Activated T-cell treated with anti-CD3 and anti-CD28 coated beads, Interleukin-2, amount 50 U/mL, for 24 hours (primary cell): ENCODE data around the gene MUC12.
"Not testable (repeated sequence)": the region's sequence is repeated elsewhere in the genome, so short reads cannot be mapped to it uniquely, and the experiment has no call there.

Source experiments
- DNase-seq: peaks from one replicate; pipeline ENCODE4 v3.0.0-alpha.2; 2020
- H3K27ac Mint-ChIP-seq: 2 replicates; pipeline ENCODE4 v1.8.0; 2020; ENCODE audit warnings: mild to moderate bottlenecking, mixed read lengths
- H3K27me3 Mint-ChIP-seq: 2 replicates; pipeline ENCODE4 v1.8.0; 2020; ENCODE audit warnings: mixed read lengths
- H3K36me3 Mint-ChIP-seq: 2 replicates; pipeline ENCODE4 v1.8.0; 2020; ENCODE audit warnings: low read depth, mixed read lengths
- H3K4me1 Mint-ChIP-seq: 2 replicates; pipeline ENCODE4 v1.8.0; 2020; ENCODE audit warnings: low read depth, mixed read lengths
- H3K4me3 Mint-ChIP-seq: 2 replicates; pipeline ENCODE4 v1.8.0; 2020; ENCODE audit warnings: mild to moderate bottlenecking, moderate library complexity, mixed read lengths
- H3K9me3 Mint-ChIP-seq: 2 replicates; pipeline ENCODE4 v1.8.0; 2020; ENCODE audit warnings: mixed read lengths

MUC12 gene

DNA sequence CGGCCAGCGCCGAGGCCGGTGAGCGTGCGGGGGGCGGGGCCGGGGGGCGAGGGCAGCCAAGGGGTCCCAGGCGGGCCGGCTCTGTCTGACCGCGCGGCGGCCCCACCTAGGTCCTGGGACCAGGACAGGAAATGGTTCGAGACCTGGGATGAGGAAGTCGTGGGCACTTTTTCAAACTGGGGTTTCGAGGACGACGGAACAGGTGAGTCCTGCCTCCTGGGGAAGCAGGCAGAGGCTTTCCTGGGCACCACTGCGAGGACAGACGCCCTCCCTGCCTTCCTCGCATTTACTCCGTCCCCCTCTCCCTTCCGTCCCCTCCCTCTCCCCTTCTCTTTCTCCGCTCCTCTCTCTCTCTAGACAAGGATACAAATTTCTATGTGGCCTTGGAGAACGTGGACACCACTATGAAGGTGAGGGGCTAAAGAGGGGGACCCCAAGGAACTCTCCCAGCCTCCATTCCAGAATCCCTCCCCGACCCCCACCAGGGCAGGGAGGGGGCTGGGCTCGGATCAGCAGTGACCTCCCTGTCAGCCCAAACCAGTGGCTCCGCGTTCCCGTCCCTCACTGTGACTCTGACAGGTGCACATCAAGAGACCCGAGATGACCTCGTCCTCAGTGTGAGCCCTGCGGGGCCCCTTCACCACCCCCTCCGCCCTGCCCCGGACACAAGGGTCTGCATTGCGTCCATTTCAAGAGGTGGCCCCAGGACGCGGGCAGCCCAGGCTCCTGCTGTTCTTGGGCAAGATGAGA, 2.6 kb upstream of the MUC12 start:
- Mint-ChIP-seq H3K27me3 (peaks cover 66% of the 10 kb centered on the region), H3K36me3 (no peaks in the 10 kb centered on the region), H3K27ac (no peak overlapping the region), H3K4me1 (peaks cover 17% of the 10 kb centered on the region), H3K9me3 (no peaks in the 10 kb centered on the region), H3K4me3 (no peak overlapping the region)
- peak; percentile 41 for DNase-seq

DNA sequence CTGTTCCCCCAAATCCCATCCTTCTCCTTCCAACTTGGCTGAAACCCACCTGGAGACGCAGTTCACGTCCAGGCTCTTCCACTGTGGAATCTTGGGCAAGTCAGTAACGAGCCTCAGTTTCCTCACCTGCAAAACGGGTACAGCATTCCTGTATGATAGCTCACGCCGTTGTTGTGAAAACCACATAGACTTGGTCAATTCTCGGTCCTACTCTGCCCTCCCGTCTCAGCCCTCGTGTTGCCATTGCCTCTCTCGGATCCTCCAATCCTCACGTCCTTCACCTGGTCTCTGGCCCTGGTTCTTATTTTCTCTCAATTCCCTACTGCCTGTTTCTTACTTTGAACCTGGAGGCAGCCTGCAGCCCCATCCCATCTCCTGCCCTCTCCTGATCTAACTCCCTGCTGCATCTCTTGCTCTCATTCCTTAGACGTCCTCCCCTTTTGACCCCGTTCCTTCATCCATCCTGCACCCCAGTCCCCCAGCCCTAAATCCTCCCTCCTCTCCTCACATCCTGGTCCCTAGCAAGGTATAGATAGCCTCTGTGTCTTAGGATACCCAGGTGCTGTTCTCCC, 2.0 kb upstream of the MUC12 start:
- Mint-ChIP-seq H3K4me1 (peaks cover 17% of the 10 kb centered on the region), H3K27me3 (peaks cover 66% of the 10 kb centered on the region), H3K36me3 (no peaks in the 10 kb centered on the region), H3K9me3 (no peaks in the 10 kb centered on the region), H3K27ac (no peak overlapping the region), H3K4me3 (no peak overlapping the region)
- DNase-seq, result no peak

DNA sequence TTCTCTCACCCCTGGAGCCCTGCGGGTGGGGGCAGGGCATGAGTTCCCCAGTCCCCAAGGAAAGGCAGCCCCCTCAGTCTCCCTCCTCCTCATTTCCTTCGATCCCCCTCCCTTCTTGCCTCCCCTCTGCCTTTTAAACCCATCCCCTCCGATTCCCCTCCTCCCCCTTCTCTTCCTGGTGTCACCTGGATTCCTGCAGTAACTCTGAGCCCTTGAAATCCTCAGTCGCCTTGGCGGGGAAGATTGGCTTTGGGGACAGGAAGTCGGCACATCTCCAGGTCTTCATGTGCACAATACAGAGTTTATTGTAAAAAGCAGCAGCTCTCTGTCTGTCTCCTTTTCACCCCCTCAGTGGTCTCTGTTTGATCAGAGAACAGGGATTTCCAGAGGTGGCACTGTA, 1.3 kb upstream of the MUC12 start:
- no peak overlapping the region for H3K4me3 Mint-ChIP-seq

DNA sequence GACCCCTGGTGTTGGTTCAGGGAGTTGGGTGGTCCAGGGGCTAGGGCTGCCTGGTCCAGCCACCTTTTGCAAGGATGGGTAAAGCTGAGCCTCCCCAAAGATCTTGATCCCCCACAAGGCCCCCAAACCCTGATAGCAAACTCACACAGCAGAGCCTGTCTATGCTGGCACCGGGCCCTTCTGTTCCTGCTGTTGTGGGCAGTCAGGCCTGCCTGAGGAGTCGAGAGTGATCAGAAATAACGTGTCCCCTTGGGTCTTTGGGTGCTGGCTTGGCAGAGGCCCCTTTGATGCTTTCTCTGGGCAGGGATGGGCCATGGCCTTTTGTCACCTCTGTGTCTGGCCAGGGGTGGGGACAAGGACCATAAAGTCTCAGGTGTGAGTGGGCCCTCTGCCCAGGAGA, 715 bp upstream of the MUC12 start:
- H3K9me3 Mint-ChIP-seq, result no peaks in the 10 kb centered on the region
- DNase-seq, result no peak
- H3K27me3 Mint-ChIP-seq, result peaks cover 64% of the 10 kb centered on the region
- no peak overlapping the region for H3K27ac Mint-ChIP-seq
- no peak overlapping the region for H3K4me3 Mint-ChIP-seq
- no peaks in the 10 kb centered on the region for H3K36me3 Mint-ChIP-seq
- peaks cover 17% of the 10 kb centered on the region for H3K4me1 Mint-ChIP-seq

More for the DNA sequence above, 1.3 kb upstream of the MUC12 start:
- DNase-seq, result no peak
- Mint-ChIP-seq H3K9me3 (no peaks in the 10 kb centered on the region), H3K4me1 (peaks cover 17% of the 10 kb centered on the region), H3K36me3 (no peaks in the 10 kb centered on the region), H3K27ac (no peak overlapping the region), H3K27me3 (peaks cover 68% of the 10 kb centered on the region)

DNA sequence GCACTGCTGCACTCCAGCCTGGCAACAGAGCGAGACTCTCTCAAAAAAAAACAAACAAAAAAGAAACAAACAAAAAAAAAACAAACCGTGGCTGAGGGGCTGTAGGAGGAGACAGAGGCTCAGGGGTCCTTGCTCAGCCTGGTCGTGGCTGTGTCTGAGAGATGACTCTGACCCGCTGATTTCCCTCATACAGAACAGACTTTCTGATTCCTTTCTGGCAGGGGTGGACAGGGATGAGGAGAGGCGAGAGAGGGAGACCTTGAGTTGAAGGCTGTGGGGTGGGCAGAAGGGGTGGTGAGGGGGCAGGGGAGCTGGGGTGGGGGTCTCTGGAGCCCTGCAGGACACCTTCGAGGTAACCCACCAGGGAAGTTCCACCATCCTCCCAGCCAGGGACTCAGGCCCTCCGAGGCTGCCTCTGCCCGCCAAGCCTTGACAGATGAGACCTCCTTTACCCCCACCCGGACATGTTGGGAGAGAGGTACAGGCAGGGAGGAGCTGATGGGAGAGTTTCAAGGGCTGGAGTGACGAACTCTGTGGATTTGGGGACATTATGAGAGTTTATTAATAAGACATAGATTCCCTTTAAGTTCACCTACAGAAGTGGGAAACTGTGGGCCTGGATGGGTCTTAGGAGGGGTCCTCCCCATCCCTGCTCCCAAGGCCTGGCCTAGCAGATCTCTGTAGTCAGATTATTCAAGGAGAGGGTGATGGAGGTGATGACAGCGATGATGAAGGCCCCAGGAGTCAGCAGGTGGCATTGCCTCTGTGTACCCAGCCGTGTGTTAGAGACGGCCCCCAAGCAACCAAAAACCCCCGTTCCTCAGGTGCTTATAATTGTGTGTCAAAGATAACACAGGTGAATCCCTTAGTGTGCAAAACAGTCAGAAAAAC, 2.0 kb downstream of the MUC12 start:
- Mint-ChIP-seq H3K4me3 (no peak overlapping the region), H3K27me3 (peaks cover 46% of the 10 kb centered on the region), H3K27ac (no peak overlapping the region), H3K9me3 (peaks cover 5% of the 10 kb centered on the region), H3K36me3 (no peaks in the 10 kb centered on the region), H3K4me1 (peaks cover 8% of the 10 kb centered on the region)
- DNase-seq, result no peak

DNA sequence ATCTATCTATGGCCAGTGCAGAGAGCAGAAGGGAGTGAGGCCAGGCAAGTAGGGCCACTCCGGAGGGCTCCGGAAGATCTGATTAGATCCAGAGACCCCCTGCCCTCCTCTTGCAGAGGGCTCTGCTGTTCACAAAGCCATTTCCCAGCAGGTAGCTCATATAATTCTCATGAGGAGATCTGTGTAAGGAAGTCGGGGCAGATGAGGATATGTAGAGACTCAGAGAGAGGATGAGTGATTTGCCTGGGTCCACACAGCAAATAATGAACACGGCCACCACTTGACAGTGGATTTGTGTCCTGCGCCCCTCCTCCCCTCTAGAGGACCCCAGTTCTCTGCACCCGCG, 2.6 kb downstream of the MUC12 start:
- H3K4me3 Mint-ChIP-seq, result no peak overlapping the region

DNA sequence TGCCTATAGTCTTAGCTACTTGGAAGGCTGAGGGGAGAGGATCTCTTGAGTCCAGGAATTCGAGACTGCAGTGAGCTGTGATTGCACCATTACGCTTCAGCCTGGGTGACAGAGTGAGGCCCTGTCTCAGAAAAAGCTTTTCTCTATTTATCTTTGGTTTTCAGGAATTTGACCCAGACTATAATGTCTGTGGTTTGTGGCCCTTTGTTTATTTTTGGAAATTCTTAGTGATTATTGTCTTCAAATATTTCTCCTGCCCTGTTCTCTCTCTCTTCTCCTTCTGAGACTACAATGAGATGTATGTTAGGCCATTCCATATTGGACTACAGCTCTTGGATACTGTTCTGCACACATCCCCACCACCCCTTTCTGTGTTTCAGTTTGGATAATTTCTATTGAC, 4.7 kb downstream of the MUC12 start:
- no peaks in the 10 kb centered on the region for H3K4me1 Mint-ChIP-seq
- peaks cover 5% of the 10 kb centered on the region for H3K9me3 Mint-ChIP-seq
- H3K36me3 Mint-ChIP-seq, result no peaks in the 10 kb centered on the region
- H3K4me3 Mint-ChIP-seq, result no peak overlapping the region
- peaks cover 21% of the 10 kb centered on the region for H3K27me3 Mint-ChIP-seq
- no peak overlapping the region for H3K27ac Mint-ChIP-seq
- DNase-seq, result no peak

More for the DNA sequence above, 2.6 kb downstream of the MUC12 start:
- peaks cover 5% of the 10 kb centered on the region for H3K4me1 Mint-ChIP-seq
- DNase-seq, result no peak
- no peaks in the 10 kb centered on the region for H3K36me3 Mint-ChIP-seq
- H3K27ac Mint-ChIP-seq, result no peak overlapping the region
- H3K27me3 Mint-ChIP-seq, result peaks cover 41% of the 10 kb centered on the region
- peaks cover 5% of the 10 kb centered on the region for H3K9me3 Mint-ChIP-seq

DNA sequence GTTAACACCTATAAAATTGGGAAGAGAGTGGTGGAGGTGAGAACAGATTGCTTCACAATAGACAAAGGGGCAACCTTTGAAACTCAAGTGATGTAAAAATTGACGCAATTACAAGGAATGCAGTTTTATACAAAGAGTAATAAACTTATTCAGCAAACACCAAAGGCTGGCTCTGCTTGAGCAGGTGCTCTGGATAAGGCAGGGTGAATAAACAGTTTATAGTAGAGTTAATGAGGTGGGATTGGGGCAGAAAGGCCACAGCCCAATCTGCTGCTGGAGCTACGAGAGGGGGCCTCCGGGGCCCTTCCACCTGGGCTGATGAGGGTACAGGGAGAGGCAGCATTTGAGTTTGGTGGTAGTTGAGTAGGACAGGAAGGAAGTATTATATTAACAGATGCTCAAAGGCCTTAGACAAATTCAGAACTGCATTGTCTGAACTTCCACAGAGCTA, 6.0 kb downstream of the MUC12 start:
- Mint-ChIP-seq H3K4me3 (no peak overlapping the region), H3K27ac (no peak overlapping the region), H3K27me3 (peaks cover 12% of the 10 kb centered on the region), H3K4me1 (no peaks in the 10 kb centered on the region), H3K9me3 (peaks cover 5% of the 10 kb centered on the region), H3K36me3 (no peaks in the 10 kb centered on the region)
- no peak for DNase-seq

DNA sequence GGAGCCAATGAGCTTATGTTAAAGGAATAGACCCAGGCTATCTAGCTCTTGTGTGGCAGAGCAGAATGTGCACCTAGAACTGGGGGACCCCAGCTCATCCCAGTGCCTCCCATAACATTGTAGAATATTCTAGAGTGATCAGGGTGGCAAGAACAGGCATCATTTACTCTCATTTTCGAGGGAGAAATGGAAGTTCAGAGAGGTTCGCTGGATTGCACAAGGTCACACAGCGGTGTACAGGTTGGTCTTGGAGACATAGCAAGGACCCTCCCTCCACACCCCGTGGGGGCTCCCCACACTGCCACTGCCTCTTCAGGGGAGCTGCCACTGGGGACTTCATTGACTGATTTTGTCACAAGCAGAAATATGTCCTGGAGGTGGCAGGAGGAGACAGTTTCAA, 8.9 kb downstream of the MUC12 start:
- H3K27me3 Mint-ChIP-seq, result peaks cover 5% of the 10 kb centered on the region
- no peaks in the 10 kb centered on the region for H3K36me3 Mint-ChIP-seq
- no peak for DNase-seq
- H3K4me3 Mint-ChIP-seq, result no peak overlapping the region
- peaks cover 5% of the 10 kb centered on the region for H3K9me3 Mint-ChIP-seq
- no peaks in the 10 kb centered on the region for H3K4me1 Mint-ChIP-seq
- no peak overlapping the region for H3K27ac Mint-ChIP-seq

DNA sequence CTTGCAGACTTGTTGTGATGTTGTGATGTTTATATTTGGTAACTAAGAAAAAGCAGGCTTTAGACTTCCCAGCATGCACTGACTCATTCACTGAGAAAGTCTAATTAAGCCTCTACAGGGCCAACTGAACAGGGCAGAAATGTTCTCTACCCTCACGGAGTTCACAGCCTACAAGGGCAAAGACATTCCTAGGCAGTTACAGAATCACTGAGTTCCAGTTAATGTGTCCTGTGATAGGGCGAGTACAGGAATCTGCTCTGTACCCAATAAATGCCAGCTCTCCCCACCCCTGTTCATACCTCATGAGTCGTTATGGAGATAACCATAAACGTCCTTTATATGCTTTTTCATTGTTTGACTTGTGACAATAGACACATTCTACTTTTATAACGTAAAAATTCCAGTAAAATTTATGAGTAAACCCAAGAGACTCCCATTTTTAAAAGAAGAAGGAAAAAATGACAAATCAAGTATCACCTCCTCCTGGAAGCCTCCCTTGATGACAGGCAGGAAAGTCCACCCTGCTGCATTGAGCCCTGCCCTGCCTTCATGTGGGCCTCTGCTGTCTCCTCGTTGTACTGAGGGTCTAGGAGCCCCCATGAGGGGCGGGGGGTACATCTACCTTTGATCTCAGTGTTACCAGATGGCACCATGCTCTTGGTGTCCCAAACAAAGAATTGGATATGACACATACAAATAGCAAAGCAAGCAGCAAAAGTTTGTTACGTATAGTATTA, 14.3 kb downstream of the MUC12 start:
- Mint-ChIP-seq H3K36me3 (no peaks in the 10 kb centered on the region), H3K27ac (no peak overlapping the region), H3K9me3 (no peaks in the 10 kb centered on the region), H3K4me1 (no peaks in the 10 kb centered on the region), H3K4me3 (no peak overlapping the region), H3K27me3 (no peaks in the 10 kb centered on the region)
- DNase-seq, result no peak

DNA sequence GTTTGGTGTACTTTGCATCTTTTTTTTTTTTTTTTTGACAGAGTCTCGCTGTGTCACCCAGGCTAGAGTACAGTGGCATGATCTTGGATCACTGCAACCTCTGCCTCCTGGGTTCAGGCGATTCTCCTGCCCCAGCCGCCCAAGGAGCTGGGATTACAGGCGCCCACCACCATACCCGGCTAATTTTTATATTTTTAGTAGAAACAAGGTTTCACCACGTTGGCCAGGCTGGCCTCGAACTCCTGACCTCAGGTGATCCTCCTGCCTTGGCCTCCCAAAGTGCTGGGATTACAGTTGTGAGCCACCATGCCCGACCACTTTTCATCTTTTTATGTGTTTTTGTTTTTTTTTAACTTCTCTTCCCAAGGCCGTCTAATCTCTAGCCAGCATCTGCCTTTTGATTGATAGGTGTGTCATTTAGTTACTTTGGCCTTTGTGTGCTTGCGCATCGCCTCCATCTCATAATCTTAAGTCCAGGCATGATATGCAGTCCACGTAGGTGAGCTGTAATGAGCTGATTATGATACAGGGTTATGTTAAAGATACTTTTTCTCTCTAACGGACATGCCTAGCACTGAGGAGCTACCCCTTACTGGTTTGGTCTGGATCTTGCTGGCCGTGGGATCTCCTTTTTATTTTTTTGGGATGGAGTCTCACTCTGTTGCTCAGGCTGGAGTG, 15.0 kb downstream of the MUC12 start:
- H3K4me3 Mint-ChIP-seq, H3K9me3 Mint-ChIP-seq, H3K27ac Mint-ChIP-seq, H3K36me3 Mint-ChIP-seq, H3K4me1 Mint-ChIP-seq, DNase-seq, H3K27me3 Mint-ChIP-seq: not testable (repeated sequence)

DNA sequence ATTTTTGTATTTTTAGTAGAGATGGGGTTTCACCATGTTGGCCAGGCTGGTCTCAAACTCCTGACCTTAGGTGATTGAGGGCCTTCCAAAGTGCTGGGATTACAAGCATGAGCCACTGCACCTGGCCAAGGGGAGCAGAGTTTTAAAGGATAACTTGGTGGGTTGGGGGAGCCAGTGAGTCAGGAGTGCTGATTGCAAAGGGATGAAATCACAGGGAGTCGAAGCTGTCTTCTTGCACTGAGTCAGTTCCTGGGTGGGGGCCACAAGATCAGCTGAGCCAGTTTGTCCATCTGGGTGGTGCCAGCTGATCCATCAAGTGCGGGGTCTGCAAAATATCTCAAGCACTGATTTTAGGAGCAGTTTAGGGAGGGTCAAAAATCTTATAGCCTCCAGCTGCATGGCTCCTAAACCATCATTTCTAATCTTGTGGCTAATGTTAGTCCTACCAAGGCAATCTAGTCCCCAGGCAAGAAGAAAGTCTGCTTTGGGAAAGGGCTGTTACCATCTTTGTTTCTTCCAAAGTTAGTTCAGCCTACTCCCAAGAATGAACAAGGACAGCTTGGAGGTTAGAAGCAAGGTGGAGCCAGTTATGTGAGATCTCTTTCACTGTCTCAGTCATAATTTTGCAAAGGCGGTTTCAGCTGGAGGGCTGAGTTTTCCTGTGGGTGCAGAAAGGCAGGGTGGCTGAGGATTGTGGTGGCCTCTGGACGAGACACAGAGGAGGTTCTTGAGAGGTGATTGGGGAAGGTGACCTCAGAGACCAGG, 15.8 kb downstream of the MUC12 start:
- H3K27ac Mint-ChIP-seq, DNase-seq, H3K4me3 Mint-ChIP-seq, H3K36me3 Mint-ChIP-seq, H3K27me3 Mint-ChIP-seq, H3K9me3 Mint-ChIP-seq, H3K4me1 Mint-ChIP-seq: not testable (repeated sequence)

DNA sequence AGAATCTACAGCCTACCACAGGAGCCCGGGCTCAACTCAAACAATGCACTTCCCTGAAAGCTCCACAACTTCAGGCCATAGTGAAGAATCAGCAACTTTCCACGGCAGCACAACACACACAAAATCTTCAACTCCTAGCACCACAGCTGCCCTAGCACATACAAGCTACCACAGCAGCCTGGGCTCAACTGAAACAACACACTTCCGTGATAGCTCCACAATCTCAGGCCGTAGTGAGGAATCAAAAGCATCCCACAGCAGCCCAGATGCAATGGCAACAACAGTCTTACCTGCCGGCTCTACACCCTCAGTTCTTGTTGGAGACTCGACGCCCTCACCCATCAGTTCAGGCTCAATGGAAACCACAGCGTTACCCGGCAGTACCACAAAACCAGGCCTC, 22.3 kb downstream of the MUC12 start:
- H3K4me1 Mint-ChIP-seq, result no peaks in the 10 kb centered on the region
- no peaks in the 10 kb centered on the region for H3K36me3 Mint-ChIP-seq
- no peaks in the 10 kb centered on the region for H3K9me3 Mint-ChIP-seq
- DNase-seq, result no peak
- H3K27ac Mint-ChIP-seq, result no peak overlapping the region
- no peaks in the 10 kb centered on the region for H3K27me3 Mint-ChIP-seq
- no peak overlapping the region for H3K4me3 Mint-ChIP-seq
